ENCODE measurements around the gene CLIC4. TPM values are rescaled to one million over a fixed set of nuclear protein-coding genes. Genes with fewer than 3 reads are reported as not detected.

Gene CLIC4
- total RNA-seq, 1 donor from 2014 or later = 121 TPM

DNA sequence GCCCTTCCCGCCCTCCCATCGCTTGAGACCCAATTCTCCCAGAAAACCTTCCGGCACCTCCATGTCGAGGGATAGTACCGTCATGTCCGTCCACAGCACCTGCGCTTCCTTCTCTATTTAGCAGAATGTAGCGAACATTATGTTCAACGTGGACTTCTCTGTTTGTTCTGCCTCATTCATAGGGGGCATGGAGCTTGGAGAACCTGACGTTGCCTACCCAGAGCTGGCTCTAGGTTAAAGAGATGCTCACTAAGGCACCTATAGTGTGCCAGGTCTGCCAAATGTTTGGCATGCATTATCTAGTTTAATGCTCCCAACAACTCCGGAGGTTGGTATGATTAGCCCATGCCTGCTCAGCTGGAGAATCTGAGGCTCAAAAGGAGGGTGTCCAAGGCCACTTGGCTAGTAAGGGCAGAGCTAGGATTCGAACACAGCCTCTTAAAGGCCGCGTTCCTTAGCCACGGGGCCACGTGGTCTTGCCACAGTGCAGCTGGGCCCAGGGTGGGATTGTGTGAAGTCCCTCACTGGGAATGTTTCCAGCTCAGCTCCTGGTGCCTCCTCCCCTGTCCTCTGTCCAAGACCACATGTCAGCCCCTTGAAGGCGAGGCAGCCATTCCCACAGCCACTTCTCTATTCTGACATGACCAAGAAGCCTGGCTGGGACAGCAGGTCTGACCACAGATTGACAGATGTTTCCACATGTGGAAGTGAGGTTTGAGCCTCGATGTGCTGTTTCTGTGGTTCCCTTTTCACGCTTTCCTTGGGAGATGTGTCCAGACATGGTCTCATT is 127.0 kb downstream of the CLIC4 start:
- Mint-ChIP-seq H3K4me1 (ENCODE audit: low read depth, unreplicated experiment) (peaks cover 2% of the 10 kb centered on the region), H3K27ac (ENCODE audit: unreplicated experiment) (no peak overlapping the region), H3K27me3 (ENCODE audit: unreplicated experiment) (no peaks in the 10 kb centered on the region), H3K9me3 (ENCODE audit: unreplicated experiment) (peaks cover 2% of the 10 kb centered on the region), H3K4me3 (ENCODE audit: unreplicated experiment) (no peak overlapping the region), H3K36me3 (ENCODE audit: unreplicated experiment) (no peaks in the 10 kb centered on the region)
- TF ChIP-seq, protein P1, sequence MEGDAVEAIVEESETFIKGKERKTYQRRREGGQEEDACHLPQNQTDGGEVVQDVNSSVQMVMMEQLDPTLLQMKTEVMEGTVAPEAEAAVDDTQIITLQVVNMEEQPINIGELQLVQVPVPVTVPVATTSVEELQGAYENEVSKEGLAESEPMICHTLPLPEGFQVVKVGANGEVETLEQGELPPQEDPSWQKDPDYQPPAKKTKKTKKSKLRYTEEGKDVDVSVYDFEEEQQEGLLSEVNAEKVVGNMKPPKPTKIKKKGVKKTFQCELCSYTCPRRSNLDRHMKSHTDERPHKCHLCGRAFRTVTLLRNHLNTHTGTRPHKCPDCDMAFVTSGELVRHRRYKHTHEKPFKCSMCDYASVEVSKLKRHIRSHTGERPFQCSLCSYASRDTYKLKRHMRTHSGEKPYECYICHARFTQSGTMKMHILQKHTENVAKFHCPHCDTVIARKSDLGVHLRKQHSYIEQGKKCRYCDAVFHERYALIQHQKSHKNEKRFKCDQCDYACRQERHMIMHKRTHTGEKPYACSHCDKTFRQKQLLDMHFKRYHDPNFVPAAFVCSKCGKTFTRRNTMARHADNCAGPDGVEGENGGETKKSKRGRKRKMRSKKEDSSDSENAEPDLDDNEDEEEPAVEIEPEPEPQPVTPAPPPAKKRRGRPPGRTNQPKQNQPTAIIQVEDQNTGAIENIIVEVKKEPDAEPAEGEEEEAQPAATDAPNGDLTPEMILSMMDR (IDR thresholded peaks at IDR 0.05; ENCODE audit: partially characterized antibody, unreplicated experiment) = no peak
- DNase-seq = no peak

DNA sequence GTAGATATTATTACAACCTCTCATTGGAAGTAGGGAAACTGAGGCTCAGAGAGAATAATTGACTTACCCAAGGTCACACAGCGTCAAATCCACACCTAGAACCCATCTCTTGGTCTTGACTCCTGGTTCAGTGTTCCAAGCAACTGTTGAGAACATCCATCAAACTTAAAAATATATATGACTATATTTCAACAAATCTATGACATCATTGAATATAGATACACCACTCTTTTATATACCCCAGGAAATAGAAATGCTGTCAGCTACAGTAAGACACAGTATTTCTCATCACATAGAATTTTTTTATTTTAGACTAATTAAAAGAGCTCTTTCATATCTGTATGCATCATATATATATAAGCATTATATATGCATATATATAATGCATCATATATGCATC is 127.9 kb downstream of the CLIC4 start:
- Mint-ChIP-seq H3K27me3 (ENCODE audit: unreplicated experiment) (no peaks in the 10 kb centered on the region), H3K36me3 (ENCODE audit: unreplicated experiment) (no peaks in the 10 kb centered on the region), H3K9me3 (ENCODE audit: unreplicated experiment) (no peaks in the 10 kb centered on the region), H3K27ac (ENCODE audit: unreplicated experiment) (no peak overlapping the region), H3K4me1 (ENCODE audit: low read depth, unreplicated experiment) (peaks cover 2% of the 10 kb centered on the region), H3K4me3 (ENCODE audit: unreplicated experiment) (no peak overlapping the region)
- TF ChIP-seq, protein P1 (IDR thresholded peaks at IDR 0.05; ENCODE audit: partially characterized antibody, unreplicated experiment) = no peak
- DNase-seq = no peak

DNA sequence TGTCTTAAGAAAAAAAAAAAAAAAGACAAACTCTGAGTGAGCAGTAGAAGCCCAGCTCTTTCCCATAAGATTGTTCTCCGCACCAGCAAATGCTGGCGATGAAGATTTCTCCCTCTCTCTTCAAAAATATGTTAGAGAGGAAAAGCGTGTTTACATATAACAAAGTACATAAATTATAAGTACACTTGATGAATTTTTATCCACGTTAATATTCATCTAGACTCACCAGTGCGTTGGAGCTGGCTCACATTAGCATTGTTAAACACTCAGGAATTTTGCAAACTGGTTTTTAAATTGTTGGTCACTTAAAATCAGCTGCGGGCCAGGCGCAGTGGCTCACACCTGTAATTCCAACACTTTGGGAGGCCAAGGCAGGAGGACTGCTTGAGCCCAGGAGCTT is 128.8 kb downstream of the CLIC4 start:
- H3K4me3 Mint-ChIP-seq (ENCODE audit: unreplicated experiment) = no peak overlapping the region
- DNase-seq = no peak
- H3K36me3 Mint-ChIP-seq (ENCODE audit: unreplicated experiment) = no peaks in the 10 kb centered on the region
- peaks cover 2% of the 10 kb centered on the region for H3K4me1 Mint-ChIP-seq (ENCODE audit: low read depth, unreplicated experiment)
- no peaks in the 10 kb centered on the region for H3K9me3 Mint-ChIP-seq (ENCODE audit: unreplicated experiment)
- no peak overlapping the region for H3K27ac Mint-ChIP-seq (ENCODE audit: unreplicated experiment)
- TF ChIP-seq, protein P1 (IDR thresholded peaks at IDR 0.05; ENCODE audit: partially characterized antibody, unreplicated experiment) = no peak
- no peaks in the 10 kb centered on the region for H3K27me3 Mint-ChIP-seq (ENCODE audit: unreplicated experiment)

DNA sequence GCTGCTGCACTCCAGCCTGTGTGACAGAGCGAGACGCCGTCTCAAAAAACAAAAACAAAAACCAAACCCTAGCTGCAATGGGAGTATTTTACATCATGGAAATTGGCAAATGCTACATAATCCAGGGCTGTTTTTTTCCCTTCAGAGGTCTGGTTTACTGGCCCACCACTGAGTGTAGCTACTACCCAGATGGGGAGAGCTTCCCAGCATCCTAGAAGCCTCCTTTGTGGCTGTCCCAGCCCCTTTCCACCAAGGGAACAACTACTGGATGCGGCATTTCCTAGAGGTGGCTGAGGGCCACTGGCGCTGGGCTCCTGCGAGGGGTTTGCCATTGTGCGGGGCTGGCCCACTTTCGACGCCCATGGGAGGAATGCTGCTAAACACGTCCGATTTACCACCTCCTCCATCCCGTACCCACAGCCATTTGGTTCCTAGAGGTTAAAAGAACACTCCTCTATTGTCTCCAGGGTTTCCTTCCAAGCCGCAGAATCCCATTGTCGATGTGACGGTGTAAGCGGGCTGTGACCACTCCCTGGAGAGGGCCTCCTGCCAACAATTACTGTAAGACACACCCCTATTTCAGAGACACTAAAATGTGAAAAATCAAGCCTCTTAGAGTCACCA is 129.5 kb downstream of the CLIC4 start:
- TF ChIP-seq, protein P1 (IDR thresholded peaks at IDR 0.05; ENCODE audit: partially characterized antibody, unreplicated experiment) = no peak
- H3K4me3 Mint-ChIP-seq (ENCODE audit: unreplicated experiment) = no peak overlapping the region

DNA sequence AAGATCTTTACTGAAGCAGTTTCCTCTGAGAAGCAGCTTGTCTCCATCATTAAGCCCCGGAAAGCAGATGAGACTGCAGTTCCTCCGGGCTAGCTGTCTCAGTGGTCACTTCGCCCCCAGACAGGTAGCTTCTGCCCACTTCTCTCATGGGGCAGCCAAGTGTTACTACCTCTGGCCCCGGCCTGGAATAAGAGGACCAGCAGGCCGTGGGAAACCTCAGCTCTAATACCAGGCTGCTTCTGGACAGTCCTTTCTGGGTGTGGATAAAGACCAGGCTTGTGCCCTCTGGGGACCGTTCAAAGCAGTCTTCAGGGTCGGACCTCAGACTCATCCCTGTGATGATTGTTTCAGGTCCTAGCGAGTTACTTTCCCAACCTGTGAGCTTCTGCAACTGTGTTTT is 130.0 kb downstream of the CLIC4 start:
- peaks cover 2% of the 10 kb centered on the region for H3K4me1 Mint-ChIP-seq (ENCODE audit: low read depth, unreplicated experiment)
- DNase-seq = no peak
- H3K36me3 Mint-ChIP-seq (ENCODE audit: unreplicated experiment) = peaks cover 6% of the 10 kb centered on the region
- TF ChIP-seq, protein P1 (IDR thresholded peaks at IDR 0.05; ENCODE audit: partially characterized antibody, unreplicated experiment) = no peak
- H3K27me3 Mint-ChIP-seq (ENCODE audit: unreplicated experiment) = no peaks in the 10 kb centered on the region
- H3K9me3 Mint-ChIP-seq (ENCODE audit: unreplicated experiment) = peaks cover 3% of the 10 kb centered on the region
- H3K4me3 Mint-ChIP-seq (ENCODE audit: unreplicated experiment) = no peak overlapping the region
- H3K27ac Mint-ChIP-seq (ENCODE audit: unreplicated experiment) = no peak overlapping the region

More for the DNA sequence above, 129.5 kb downstream of the CLIC4 start:
- DNase-seq = no peak
- H3K9me3 Mint-ChIP-seq (ENCODE audit: unreplicated experiment) = no peaks in the 10 kb centered on the region
- no peaks in the 10 kb centered on the region for H3K27me3 Mint-ChIP-seq (ENCODE audit: unreplicated experiment)
- H3K4me1 Mint-ChIP-seq (ENCODE audit: low read depth, unreplicated experiment) = peaks cover 2% of the 10 kb centered on the region
- no peak overlapping the region for H3K27ac Mint-ChIP-seq (ENCODE audit: unreplicated experiment)
- peaks cover under 1% of the 10 kb centered on the region for H3K36me3 Mint-ChIP-seq (ENCODE audit: unreplicated experiment)

Data from glutamatergic neuron (in vitro differentiated cells).